ENCODE results near the gene TMUB2.

DNA sequence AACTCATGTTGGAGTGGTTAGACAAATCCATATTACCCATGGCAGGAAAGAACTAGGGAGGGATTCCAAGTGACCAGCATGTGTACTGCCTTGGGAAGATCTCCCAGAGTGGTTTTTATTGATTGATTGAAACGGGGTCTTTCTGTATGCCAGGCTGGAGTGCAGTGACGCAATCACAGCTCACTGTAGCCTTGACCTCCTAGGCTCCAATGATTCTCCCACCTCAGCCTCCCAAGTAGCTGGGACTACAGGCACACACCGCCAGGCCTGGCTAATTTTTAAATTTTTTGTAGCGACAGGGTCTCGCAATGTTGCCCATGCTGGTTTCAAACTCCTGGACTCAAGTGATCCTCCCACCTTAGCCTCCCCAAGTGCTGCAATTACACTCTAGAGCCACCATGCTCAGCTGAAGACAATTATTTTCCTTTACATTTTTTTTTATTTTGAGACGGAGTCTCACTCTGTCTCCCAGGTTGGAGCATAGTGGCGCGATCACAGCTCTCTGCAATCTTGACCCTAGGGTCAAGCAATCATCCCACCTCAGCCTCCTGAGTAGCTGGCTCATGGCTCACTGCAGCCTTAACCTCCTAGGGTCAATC, 2.5 kb upstream of the TMUB2 start:
- no peak for TF ChIP-seq POLR2A (IDR thresholded peaks at IDR 0.05)
- TF ChIP-seq, protein P1, sequence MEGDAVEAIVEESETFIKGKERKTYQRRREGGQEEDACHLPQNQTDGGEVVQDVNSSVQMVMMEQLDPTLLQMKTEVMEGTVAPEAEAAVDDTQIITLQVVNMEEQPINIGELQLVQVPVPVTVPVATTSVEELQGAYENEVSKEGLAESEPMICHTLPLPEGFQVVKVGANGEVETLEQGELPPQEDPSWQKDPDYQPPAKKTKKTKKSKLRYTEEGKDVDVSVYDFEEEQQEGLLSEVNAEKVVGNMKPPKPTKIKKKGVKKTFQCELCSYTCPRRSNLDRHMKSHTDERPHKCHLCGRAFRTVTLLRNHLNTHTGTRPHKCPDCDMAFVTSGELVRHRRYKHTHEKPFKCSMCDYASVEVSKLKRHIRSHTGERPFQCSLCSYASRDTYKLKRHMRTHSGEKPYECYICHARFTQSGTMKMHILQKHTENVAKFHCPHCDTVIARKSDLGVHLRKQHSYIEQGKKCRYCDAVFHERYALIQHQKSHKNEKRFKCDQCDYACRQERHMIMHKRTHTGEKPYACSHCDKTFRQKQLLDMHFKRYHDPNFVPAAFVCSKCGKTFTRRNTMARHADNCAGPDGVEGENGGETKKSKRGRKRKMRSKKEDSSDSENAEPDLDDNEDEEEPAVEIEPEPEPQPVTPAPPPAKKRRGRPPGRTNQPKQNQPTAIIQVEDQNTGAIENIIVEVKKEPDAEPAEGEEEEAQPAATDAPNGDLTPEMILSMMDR (IDR thresholded peaks at IDR 0.05) = no peak

All from Peyer's patch (tissue), 4 donors.